M059J (cell line): Measurements from ENCODE around the gene COBLL1. TPM values are rescaled to one million over a fixed set of nuclear protein-coding genes. Genes with fewer than 3 reads are reported as not detected.
"Not testable (repeated sequence)": the region's sequence is repeated elsewhere in the genome, so short reads cannot be mapped to it uniquely, and the experiment has no call there.

Experiments
- DNase-seq: peaks from one replicate; pipeline ENCODE4 v3.0.0-alpha.2; 2012; ENCODE audit warnings: low read depth
- total RNA-seq: library from RNA; depleted of rRNA; stranded (reverse); fragments of >200 nt; shearing (Covaris generic); gene quantifications from 2 replicates; pipeline ENCODE4 v1.2.3, GENCODE V29; 2014; rRNA removed

COBLL1 gene, protein sequence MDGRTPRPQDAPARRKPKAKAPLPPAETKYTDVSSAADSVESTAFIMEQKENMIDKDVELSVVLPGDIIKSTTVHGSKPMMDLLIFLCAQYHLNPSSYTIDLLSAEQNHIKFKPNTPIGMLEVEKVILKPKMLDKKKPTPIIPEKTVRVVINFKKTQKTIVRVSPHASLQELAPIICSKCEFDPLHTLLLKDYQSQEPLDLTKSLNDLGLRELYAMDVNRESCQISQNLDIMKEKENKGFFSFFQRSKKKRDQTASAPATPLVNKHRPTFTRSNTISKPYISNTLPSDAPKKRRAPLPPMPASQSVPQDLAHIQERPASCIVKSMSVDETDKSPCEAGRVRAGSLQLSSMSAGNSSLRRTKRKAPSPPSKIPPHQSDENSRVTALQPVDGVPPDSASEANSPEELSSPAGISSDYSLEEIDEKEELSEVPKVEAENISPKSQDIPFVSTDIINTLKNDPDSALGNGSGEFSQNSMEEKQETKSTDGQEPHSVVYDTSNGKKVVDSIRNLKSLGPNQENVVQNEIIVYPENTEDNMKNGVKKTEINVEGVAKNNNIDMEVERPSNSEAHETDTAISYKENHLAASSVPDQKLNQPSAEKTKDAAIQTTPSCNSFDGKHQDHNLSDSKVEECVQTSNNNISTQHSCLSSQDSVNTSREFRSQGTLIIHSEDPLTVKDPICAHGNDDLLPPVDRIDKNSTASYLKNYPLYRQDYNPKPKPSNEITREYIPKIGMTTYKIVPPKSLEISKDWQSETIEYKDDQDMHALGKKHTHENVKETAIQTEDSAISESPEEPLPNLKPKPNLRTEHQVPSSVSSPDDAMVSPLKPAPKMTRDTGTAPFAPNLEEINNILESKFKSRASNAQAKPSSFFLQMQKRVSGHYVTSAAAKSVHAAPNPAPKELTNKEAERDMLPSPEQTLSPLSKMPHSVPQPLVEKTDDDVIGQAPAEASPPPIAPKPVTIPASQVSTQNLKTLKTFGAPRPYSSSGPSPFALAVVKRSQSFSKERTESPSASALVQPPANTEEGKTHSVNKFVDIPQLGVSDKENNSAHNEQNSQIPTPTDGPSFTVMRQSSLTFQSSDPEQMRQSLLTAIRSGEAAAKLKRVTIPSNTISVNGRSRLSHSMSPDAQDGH
- total RNA-seq: 12.5 and 15.6 TPM in 2 replicates

DNA sequence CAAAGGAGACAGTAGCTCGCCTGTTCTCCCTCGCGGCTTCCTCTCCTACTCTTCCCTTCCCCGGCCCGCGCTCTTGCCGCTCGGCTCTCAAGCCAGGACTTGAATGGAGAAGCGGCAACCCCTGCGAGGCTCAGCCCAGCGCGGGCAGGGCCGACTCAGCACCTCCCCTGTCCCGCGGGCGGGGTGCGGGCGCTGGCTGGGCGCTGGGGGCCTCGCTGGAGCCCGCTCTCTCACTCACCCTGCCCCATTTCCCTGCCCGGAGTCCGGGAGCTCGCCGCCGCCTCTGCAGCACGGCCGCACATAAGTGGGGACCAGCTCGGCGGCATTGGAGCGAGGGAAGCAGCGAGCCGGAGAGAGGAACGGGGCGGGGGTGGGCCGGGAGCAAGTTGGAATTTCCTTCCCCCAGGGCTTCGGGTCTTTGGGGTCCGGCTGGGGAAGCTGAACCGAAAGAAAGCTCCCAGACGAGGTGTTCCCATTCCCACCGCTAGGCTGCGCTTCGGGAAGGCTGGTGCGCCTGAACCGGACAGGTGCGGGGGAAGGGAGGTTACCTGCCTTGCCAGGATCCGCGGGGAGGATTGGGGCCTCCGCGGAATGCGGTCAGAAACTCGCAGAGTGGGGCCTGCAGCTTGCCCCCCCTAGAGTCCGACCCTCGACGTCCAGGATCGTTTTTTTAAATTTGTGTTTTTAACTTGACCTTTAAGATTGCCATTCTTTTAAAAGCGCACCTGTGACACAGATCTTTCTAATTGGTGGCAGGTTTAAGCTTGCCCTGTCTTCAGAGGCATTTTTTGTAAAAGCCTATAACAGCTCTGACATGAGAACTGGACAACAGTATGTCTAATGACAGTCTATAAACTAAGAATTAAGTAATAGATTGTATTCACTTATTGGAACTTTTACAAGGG is at the start of gene COBLL1:
COBLL1 (minus strand) TSS at position 105 of the 905 bp plus-strand sequence. CDS start 627 bp downstream, outside the sequence.
- DNase-seq: peak; percentile 70

DNA sequence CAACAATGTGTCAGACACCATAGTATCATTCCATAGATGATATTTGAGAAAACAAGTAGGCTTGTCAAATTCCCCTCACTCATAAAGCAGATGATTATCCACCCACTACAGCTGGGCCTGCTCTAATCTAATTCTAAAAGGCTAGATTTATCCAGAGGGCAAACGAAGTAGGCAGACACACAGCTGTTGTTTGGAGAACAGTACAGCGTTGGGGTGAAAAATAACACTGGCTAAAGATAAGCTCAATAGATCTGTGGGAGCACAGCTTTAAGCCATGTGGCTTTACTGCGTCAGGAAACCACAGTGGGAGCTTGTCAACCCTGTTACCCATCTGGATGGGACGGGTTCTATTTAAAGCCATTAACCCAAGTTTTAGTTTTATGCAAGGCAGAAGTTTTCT is 48.9 kb upstream of the COBLL1 start:
- no peak for DNase-seq

DNA sequence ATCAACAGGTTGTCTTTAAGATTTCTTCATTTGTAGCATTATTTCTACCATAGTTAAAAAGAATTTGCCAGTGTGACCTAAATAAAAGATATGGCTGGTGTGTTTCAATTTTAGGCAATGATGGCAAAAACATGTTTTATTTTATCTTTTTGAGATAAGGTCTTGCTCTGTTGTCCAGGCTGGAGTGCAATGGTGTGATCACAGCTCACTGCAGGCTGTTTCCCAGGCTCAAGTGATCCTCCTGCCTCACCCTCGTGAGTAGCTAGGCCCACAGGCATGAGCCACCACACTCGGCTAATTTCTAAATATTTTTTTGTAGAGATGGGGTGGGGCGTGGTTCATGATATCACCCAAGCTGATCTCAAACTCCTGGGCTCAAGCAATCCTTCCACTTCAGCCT is 47.0 kb upstream of the COBLL1 start:
- DNase-seq: no peak

DNA sequence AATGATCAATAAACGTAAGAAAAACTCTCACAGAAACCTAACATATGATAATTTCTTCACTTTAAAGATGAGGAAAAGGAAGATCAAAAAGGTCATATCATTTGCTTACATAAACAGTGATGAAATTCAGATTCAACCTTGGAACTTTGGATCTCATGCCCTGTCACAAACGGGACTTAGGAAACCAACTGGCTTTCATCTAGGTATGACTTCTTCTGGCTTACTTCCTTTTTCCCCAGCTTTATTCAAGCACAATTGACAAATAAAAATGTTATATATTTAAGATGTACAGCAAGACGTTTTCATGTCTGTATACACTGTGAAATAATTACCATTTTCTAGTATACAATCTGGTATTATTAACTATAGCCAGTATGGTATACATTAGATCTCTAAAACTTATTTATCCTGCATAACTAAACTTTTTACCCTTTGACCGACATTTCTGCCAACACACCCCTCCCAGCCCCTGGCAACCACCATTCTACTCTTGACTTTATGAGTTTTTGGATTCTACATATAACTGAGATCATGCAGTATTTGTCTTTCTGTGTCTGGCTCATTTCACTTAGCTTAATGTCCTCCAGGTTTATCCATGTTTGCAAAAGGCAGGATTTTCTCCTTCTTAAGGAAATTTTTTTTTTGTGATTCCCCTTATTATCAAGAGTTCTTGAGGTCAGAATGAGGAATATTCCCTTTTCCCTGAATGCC is 46.0 kb upstream of the COBLL1 start:
- DNase-seq: no peak

DNA sequence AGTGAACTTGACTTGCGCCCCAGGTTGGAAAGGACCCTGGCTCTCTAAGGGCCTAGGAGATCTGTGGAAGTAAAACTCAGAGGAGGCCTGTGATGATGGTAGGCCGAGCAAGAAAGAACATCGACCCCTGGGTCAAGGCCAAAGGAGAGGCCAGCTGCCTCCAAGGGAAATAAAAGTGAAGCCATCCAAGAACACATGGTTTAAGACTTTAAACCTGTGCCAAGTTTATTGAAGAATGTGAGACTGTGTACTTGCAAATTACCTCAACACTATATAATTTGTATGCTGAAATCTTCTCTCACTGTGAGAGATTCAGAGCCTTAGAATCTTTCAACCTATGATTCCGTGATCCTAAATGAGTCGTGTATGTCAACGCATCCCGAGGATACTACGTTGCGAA is 40.7 kb upstream of the COBLL1 start:
- peak; percentile 6 for DNase-seq

DNA sequence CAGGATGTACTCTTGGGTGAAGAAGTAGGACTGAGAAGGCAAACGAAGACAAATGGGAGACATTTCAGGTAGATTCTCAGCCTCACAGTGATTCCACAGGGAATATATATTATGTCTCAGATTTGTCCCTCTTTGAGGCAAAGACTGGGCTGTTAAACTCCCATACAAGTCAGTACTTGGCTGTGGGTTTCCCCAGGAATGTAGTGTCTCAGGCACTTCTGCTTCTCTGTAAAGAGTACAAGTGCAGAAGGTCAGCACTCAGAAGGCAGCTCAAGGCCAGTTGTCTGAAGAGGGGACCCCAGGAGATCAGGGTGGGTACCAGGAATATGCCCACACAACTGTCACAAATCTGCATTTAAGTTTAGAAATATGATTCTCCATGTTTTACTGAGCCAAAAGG is 39.9 kb upstream of the COBLL1 start:
- DNase-seq: no peak

DNA sequence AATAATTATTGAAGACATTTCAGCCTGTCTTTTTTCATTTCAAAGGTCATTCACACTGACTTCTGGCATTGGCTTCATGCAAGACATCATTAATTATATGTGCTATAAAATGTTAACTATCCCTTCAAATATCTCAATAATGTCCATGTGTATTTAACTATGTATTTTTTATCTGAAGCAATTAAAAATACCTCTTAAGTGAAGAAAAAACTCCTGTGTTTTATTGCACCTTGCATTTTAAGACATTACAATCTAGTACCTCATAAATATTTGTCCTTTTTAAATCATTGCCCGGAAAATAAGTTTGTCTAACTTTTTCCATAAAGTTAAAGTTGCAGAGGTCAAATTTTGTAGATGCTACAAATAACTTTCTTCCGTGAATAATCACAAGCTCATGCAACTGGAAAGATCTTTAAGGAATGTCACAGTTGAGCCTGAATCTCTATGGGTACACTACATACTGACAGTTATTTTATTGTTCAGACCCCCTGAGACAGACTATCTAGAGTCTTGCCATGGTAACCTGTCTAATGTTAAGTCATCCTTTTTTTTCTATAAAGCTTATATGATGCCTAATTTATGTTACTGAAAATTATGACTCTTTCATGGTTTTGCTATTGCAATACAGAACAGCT is 38.4 kb upstream of the COBLL1 start:
- peak; percentile 48 for DNase-seq

DNA sequence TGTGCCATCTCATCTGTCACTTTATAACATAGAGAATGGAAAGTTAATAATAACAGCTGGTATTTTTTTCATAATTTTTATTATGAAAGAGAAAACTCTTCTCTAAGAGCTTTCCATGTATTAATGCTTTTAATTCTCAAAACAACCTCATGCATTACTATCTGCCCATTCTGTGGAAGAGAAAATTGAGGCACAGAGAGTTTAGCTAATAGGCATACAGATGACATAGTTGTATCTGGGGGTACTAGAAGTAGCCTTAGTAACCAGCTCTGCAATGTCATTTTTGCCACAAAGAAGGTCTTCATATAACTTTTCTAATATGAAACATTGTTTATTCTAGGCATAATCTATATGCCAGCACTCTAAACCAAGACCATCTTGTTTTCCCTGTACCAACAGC is 36.3 kb upstream of the COBLL1 start:
- DNase-seq: no peak

DNA sequence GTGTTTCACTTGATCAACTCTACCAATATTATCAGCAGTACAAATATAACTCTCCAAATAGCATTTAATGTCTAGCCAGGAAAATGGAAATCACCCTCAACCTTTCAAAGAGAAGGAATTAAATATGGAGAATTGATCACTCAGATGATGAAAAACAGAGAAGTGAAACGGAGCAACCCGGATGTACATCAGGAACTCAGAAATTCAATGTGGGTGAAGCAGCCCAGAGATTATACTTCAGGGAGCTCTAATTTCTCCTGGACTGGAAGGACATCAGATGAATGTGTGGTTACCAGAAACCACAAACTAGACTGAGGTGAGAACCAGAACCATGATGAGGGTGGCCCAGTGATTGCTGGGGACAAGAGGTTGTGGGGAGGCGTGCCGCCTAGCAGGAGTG is 35.5 kb upstream of the COBLL1 start:
- DNase-seq: no peak

DNA sequence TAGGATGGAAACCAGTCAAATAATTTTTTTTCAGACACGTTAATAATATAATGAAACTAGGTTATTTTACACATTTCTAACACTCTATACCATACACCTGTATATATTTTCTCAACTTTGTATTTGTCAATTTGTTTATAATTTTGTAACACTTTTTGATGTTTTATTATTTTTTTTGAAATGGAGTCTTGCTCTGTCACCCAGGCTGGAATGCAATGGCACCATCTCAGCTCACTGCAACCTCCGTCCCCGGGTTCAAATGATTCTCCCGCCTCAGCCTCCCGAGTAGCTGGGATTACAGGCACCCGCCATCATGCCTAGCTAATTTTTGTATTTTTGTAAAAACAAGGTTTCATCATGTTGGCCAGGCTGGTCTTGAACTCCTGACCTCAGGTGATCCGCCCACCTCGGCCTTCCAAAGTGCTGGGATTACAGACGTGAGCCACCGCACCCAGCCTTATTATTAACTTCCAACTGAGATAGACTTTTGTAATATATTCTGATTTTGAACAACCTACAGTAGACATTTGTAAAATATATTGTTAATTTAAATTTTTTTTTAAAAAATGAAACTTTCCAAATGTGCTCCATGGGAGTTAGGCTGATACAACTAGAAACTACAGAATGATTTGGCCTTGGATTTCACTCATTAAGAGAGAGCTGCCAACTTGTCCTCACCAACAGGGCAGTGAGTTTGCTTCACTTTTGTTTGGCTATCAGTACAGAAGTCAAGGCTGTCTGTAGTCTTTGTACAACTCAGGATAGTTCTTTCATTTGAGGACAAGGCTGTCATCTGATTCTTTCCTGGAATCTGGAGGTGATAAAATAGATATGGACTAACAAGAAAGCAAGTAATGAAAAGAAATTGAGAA is 33.9 kb upstream of the COBLL1 start:
- no peak for DNase-seq

DNA sequence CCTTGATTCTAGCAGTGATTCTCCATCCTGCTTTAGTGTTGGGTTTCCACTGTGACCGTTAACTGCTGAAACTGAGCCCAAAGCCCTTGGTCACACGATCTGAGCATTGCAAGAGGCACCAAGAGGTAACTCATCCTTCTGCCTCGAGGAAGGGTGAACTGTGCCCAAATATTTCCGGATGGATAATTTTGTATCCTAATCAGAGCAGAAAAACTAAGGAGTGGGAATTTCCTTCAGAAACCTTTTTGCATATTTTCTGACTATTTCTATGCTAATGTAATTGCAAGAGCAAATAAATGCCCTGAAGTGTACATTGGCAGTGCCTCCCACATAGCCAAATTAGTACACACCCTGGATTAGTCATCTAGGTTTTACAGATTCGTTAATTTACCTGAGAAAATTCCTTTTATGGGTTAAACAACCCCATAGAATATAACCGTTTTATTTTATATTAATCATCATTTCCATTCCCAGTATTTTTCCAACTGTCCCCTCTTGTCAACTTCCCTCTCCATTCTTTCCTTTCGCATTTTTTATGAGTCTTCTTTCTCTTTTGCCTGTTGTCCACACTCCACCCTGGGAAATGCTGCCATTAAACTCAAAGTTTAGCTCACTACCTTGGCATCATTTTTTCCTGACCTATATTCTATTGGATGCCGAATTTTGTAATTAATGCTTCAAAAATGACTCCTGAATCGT is 31.7 kb upstream of the COBLL1 start:
- peak; percentile 74 for DNase-seq

DNA sequence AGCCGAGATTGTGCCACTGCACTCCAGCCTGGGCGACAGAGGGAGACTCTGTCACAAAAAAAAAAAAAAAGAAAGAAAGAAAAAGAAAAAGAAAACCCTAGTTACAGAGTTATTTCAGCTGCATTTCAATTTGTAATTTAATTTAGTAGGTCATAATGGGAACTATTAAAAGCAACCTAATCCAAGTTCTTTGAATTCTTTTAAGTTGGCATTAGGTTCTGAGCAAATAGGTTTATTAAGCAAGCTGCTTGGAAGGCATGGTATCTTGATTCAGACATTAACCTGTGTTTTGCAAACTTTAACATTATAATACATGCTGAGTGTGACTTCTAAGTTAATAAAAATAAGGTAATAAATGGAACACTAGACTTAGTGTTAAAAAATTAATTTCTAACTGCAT is 29.8 kb upstream of the COBLL1 start:
- no peak for DNase-seq

DNA sequence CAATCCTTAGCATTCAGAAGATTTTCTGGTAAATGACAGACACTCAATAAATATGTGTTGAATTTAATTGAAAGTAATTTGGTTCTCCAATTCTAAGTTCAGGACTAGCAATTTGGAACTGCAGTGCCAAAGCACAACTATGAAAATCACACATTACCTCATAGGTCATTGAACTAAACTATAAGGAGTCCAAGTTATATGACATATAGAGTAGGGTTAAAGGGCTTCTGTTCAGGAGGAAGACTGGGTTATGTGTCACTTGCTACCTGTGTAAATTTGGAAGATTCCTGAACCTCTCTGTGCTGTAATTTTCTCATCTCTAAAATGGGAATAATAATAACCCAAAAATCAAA is 27.8 kb upstream of the COBLL1 start:
- DNase-seq: no peak

DNA sequence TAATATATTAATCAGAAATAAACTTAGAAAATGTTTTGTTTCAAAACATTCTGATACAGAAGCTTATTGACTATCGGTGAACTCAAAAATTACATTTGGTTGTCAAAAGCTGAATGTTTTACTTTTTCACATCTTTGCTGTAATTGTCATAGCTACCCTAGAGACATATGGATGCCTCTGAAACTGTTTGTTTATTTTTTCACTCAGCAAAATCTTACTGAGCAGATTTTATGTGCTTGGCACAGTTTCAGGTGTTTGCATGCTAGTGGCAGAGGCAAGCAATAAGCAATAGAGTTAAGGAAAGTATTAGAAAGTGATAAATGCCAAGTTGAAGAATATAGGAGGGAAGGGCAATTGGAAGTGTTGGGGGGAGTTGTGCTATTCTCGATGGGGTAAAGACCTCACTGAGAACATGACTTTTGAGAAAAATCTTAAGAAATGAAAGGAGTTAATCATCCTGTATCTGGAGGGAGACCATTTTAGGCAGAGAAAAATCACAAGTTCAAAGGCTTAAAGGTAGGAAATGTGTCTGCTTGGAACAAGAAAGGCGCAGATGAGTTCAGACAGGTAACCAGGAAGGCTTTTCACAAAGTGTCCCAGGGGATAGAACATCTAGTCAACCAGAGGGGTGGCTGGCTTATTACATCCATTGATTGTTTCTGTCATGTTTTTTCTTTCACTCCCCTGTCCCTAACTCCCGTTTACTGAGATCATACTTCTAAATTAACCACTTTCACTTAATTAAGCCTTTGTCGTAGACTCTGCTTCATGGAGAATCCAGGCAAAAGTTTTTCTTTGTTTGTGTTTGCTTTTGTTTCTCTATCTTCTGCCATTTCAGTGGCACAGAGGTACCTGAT is 27.2 kb upstream of the COBLL1 start:
- DNase-seq: peak; percentile 67

DNA sequence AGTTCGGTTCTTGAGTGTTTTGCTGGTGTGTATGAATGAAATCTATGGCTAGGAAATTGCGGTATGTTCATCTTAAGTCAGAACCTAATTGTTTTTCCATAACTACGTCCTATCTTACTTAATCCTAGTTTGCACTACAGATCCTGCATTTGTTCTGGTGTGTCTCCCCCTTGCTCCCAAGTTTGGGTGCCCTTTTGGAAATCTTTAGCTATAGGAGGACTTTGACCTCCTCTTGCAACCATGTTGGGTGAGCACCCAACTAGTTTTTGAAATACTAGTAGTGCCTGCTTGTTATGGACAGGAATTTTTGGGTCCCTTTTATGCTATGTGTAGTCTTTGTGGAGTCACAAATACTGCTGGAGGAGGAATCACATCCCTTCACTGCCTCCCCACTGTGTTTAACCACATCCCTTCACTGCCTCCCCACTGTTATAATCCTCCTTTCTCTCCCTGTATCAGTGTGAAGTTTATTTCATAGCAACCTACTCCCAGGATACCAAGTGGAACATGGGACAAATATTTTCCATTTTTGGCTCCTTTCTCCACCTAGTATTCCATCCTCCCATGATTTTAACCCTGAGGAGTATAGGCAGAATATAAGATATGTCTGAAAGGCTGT is 26.3 kb upstream of the COBLL1 start:
- DNase-seq: peak; percentile 23

DNA sequence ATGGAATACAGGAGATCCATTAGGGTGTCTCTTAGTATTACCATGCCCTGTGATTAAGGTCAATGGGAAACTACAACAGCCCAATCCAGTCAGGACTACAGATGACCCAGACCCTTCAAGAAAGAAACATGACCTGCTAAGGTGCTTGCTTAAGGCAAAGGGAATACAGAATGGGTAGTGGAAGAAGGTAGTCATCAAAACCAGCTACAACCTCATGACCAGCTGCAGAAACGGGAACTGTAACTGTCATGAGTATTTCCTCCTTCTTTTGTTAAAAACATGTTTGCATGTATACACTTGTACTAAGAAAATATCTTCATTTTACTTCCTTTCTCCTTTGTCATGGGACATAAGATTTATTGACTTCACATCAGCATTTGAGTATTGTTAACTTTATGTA is 24.8 kb upstream of the COBLL1 start:
- not testable (repeated sequence) for DNase-seq

DNA sequence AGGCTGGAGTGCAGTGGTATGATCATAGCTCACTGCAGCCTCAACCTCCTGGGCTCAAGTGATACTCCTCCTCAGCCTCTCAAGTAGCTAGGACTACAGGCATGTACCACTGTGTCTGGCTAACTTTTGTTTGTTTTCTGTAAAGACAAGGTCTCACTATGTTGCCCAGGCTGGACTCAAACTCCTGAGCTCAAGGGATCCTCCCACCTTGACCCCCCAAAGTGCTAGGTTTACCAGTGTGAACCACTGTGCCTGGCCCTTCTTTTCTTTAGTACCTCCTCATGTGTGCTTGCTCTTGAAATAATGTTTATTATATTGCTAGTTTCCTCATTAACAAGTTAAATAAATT is 19.0 kb upstream of the COBLL1 start:
- no peak for DNase-seq
